WTC11 (cell line): Measurements from ENCODE around the gene DNMT3A.

Experiments
- ESRRA ChIP-seq: sonication (generic); formaldehyde crosslinking; IDR thresholded peaks from 2 replicates; pipeline ENCODE4 v1.8.1; 2022; ENCODE audit warnings: mild to moderate bottlenecking, missing genetic modification reagents, borderline replicate concordance
- NR2C2 ChIP-seq: sonication (generic); formaldehyde crosslinking; IDR thresholded peaks from 2 replicates; pipeline ENCODE4 v1.8.0; 2022; ENCODE audit warnings: mild to moderate bottlenecking, missing genetic modification reagents
- SP1 ChIP-seq: sonication (generic); formaldehyde crosslinking; conservative IDR thresholded peaks from 2 replicates; pipeline ENCODE4 v1.8.1; 2022; ENCODE audit warnings: missing genetic modification reagents
- TF ChIP-seq, protein P1 (sequence below): fragments of 200-600 bp; IDR thresholded peaks from 2 replicates; pipeline ENCODE4 v1.8.0; 2022; ENCODE audit warnings: antibody characterized with exemption
- TF ChIP-seq, protein P2 (sequence below): sonication (generic); formaldehyde crosslinking; IDR thresholded peaks from 2 replicates; pipeline ENCODE4 v1.8.1; 2022; ENCODE audit warnings: mild to moderate bottlenecking, moderate library complexity, missing genetic modification reagents
- TF ChIP-seq, protein P3 (sequence below): sonication (generic); formaldehyde crosslinking; IDR thresholded peaks from 2 replicates; pipeline ENCODE4 v1.8.1; 2023; ENCODE audit warnings: mild to moderate bottlenecking, missing genetic modification reagents, moderate library complexity

DNA sequence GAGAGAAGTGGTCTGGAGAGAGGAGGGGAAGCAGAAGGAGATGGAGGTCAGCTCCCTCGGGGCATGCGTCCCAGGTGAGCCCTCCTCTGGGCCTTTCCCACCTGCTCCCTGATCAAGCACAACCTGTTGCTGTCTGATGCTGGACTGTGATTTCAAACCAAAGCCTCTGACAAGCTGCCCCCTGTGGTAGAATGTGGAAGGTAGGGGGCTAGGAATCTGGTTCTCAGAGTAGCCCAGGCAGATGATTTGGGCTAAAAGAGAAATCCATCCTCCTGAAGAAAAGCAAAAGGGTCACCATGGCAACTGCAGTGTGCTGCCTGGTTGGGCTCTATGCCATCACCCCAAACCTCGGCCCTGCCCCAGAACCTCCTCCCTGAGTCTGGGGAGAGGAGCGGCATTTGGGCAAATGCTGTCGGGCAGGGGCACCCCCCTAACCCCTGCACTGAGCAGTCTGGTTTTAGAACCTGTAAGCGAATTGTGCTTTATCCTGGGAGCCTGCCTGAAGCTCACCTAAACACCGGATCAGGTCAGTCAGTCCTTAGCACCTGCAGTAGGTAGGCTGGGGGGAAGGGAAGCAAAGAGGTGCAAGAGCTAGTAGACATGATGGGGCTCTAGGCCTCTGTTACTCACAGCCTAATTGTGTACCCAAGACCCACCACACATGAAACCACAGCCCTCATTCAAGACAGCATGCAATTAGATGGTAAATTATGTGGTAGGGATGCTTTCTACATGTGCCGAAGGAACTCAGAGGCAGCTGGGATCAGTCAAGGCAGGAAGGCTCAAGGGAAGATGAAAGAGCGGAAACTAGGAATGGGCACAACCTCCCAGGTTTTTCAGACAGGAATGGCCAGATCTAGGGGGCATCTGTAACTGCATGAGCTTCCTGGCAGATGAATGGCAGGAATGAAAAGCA is 83.5 kb downstream of the DNMT3A start:
- TF ChIP-seq, protein P1, sequence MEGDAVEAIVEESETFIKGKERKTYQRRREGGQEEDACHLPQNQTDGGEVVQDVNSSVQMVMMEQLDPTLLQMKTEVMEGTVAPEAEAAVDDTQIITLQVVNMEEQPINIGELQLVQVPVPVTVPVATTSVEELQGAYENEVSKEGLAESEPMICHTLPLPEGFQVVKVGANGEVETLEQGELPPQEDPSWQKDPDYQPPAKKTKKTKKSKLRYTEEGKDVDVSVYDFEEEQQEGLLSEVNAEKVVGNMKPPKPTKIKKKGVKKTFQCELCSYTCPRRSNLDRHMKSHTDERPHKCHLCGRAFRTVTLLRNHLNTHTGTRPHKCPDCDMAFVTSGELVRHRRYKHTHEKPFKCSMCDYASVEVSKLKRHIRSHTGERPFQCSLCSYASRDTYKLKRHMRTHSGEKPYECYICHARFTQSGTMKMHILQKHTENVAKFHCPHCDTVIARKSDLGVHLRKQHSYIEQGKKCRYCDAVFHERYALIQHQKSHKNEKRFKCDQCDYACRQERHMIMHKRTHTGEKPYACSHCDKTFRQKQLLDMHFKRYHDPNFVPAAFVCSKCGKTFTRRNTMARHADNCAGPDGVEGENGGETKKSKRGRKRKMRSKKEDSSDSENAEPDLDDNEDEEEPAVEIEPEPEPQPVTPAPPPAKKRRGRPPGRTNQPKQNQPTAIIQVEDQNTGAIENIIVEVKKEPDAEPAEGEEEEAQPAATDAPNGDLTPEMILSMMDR, result no peak
- TF ChIP-seq, protein P2, sequence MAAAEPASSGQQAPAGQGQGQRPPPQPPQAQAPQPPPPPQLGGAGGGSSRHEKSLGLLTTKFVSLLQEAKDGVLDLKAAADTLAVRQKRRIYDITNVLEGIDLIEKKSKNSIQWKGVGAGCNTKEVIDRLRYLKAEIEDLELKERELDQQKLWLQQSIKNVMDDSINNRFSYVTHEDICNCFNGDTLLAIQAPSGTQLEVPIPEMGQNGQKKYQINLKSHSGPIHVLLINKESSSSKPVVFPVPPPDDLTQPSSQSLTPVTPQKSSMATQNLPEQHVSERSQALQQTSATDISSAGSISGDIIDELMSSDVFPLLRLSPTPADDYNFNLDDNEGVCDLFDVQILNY, result no peak
- no peak for TF ChIP-seq ESRRA (CRISPR knock-in tag)
- TF ChIP-seq, protein P3, sequence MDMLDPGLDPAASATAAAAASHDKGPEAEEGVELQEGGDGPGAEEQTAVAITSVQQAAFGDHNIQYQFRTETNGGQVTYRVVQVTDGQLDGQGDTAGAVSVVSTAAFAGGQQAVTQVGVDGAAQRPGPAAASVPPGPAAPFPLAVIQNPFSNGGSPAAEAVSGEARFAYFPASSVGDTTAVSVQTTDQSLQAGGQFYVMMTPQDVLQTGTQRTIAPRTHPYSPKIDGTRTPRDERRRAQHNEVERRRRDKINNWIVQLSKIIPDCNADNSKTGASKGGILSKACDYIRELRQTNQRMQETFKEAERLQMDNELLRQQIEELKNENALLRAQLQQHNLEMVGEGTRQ (CRISPR knock-in tag), result no peak
- TF ChIP-seq NR2C2 (CRISPR knock-in tag), result no peak
- no peak for TF ChIP-seq SP1
